Astrocyte of the cerebellum (primary cell): ENCODE results near the gene PLOD3.
A peak's percentile ranks its signal among the peaks of the same experiment; 100 is the strongest.

Source experiments
- DNase-seq: peaks from one replicate; pipeline ENCODE4 v3.0.0-alpha.2; 2011; ENCODE audit warnings: low read depth
- H3K4me3 ChIP-seq: 2 replicates; pipeline ENCODE4 v1.5.1; 2011; ENCODE audit warnings: mild to moderate bottlenecking, low read depth, low read length, moderate library complexity
- CTCF ChIP-seq: IDR thresholded peaks from 2 replicates; pipeline ENCODE4 v1.5.1; 2012; ENCODE audit warnings: low read length, low read depth, moderate library complexity, mild to moderate bottlenecking; ENCODE audit errors: missing control alignments
- in situ Hi-C: cut with HindIII; loops from 2 replicates; pipeline ENCODE4 v1.10.0; 2017; ENCODE audit warnings: low sequenced_read_pairs

Gene PLOD3

GRCh38 chr7:101165958-101166647 is 51.3 kb downstream of the PLOD3 start:
- no peak for DNase-seq
- peak overlapping the region; percentile 6 for H3K4me3 ChIP-seq
- in situ Hi-C loops: no loop called here
- no peak for TF ChIP-seq CTCF

- H3K4me3 ChIP-seq: peak within 1 kb of the TSS; percentile 6
- in situ Hi-C loops: no loop called here
- DNase-seq: peak; percentile 51
- no peak for TF ChIP-seq CTCF
Measured at GRCh38 chr7:101165075-101165957, 52.1 kb downstream of the PLOD3 start, which contains the start of gene VGF. TSS of gene VGF (minus strand) at chr7:101165569. CDS start at chr7:101164843, 726 bp downstream.

- H3K4me3 ChIP-seq: no peak overlapping the region
- no peak for TF ChIP-seq CTCF
- in situ Hi-C loops: no loop called here
- no peak for DNase-seq
Measured at GRCh38 chr7:101164071-101164840, 53.1 kb downstream of the PLOD3 start.

GRCh38 chr7:101163279-101164070 is 53.9 kb downstream of the PLOD3 start:
- DNase-seq: no peak
- H3K4me3 ChIP-seq: peak overlapping the region; percentile 28
- in situ Hi-C loops: no loop called here
- TF ChIP-seq CTCF: no peak

- TF ChIP-seq CTCF: no peak
- no peak for DNase-seq
- H3K4me3 ChIP-seq: peak overlapping the region; percentile 28
- in situ Hi-C loops: no loop called here
Measured at GRCh38 chr7:101162551-101163278, 54.7 kb downstream of the PLOD3 start.
